SW480 (cell line): ENCODE results near the gene DOCK11.

ENCODE experiments used
- DNase-seq: peaks from one replicate; pipeline ENCODE4 v3.0.0-alpha.2; 2016; ENCODE audit warnings: low spot score

The DOCK11 gene

GRCh38 chrX:118502161-118502789 is 6.7 kb downstream of the DOCK11 start:
- DNase-seq, result no peak

- no peak for DNase-seq
Observed at GRCh38 chrX:118503260-118504041, 7.8 kb downstream of the DOCK11 start.

- DNase-seq, result no peak
Observed at GRCh38 chrX:118504581-118504980, 9.0 kb downstream of the DOCK11 start.

GRCh38 chrX:118506805-118507480 is 11.3 kb downstream of the DOCK11 start:
- no peak for DNase-seq

GRCh38 chrX:118507766-118508165 is 12.2 kb downstream of the DOCK11 start:
- DNase-seq, result no peak

- DNase-seq, result no peak
Observed at GRCh38 chrX:118508221-118508620, 12.6 kb downstream of the DOCK11 start.

GRCh38 chrX:118508635-118509034 is 13.0 kb downstream of the DOCK11 start:
- DNase-seq, result no peak

- DNase-seq, result no peak
Observed at GRCh38 chrX:118510111-118510510, 14.5 kb downstream of the DOCK11 start.

GRCh38 chrX:118513120-118513898 is 17.7 kb downstream of the DOCK11 start:
- no peak for DNase-seq

GRCh38 chrX:118519411-118520215 is 24.0 kb downstream of the DOCK11 start:
- DNase-seq, result no peak

GRCh38 chrX:118520216-118521206 is 24.9 kb downstream of the DOCK11 start:
- DNase-seq, result no peak

GRCh38 chrX:118521435-118521834 is 25.8 kb downstream of the DOCK11 start:
- DNase-seq, result no peak

- no peak for DNase-seq
Observed at GRCh38 chrX:118522230-118522926, 26.8 kb downstream of the DOCK11 start.

- DNase-seq, result no peak
Observed at GRCh38 chrX:118523920-118524319, 28.3 kb downstream of the DOCK11 start.

- no peak for DNase-seq
Observed at GRCh38 chrX:118524344-118524743, 28.7 kb downstream of the DOCK11 start.

- no peak for DNase-seq
Observed at GRCh38 chrX:118525174-118525730, 29.6 kb downstream of the DOCK11 start.

- DNase-seq, result no peak
Observed at GRCh38 chrX:118526149-118526548, 30.5 kb downstream of the DOCK11 start.

GRCh38 chrX:118528071-118528737 is 32.6 kb downstream of the DOCK11 start:
- no peak for DNase-seq
